ENCODE measurements around the gene REPS1. TPM values are rescaled to one million over a fixed set of nuclear protein-coding genes. Genes with fewer than 3 reads are reported as not detected.
A peak's percentile ranks its signal among the peaks of the same experiment; 100 is the strongest.

Gene REPS1
- total RNA-seq, 1 experiment from 2014 or later = 74.4 TPM

GRCh38 chr6:139010674-139011073, 22.6 kb upstream of the REPS1 start:
- H3K23me2 ChIP-seq (ENCODE audit: insufficient read length, low read depth, low read length, poor library complexity, severe bottlenecking) = no peaks in the 10 kb centered on the region
- Mint-ChIP-seq H3K27ac (peak overlapping the region in 1 of 3 experiments; percentile 81; a peak in 4 of 7 replicates), H3K9me3 (no peaks in the 10 kb centered on the region), H3K4me3 (no peak overlapping the region), H3K4me1 (peaks cover 16 to 31% of the 10 kb centered on the region in 2 experiments), H3K27me3 (ENCODE audit: low read depth) (no peaks in the 10 kb centered on the region), H3K36me3 (ENCODE audit: insufficient read depth in 1 of 3, low read depth in 3 of 3) (no peaks in the 10 kb centered on the region)
- no peak overlapping the region for H2BK5ac ChIP-seq (ENCODE audit: insufficient read length, low read length)
- no peak overlapping the region for H2BK15ac ChIP-seq (ENCODE audit: low read depth, low read length)
- no peak overlapping the region for H3K4me2 ChIP-seq (ENCODE audit: insufficient read depth, insufficient read length, low read length)
- H3K9me3 ChIP-seq (ENCODE audit: control insufficient read depth, low read depth, low read length) = no peaks in the 10 kb centered on the region
- H2BK12ac ChIP-seq (ENCODE audit: insufficient read length, low read depth, low read length) = no peak overlapping the region
- no peak overlapping the region for H2BK120ac ChIP-seq (ENCODE audit: low read depth, low read length, poor library complexity, severe bottlenecking)
- no peak overlapping the region for H2BK20ac ChIP-seq (ENCODE audit: low read depth, low read length, poor library complexity, severe bottlenecking)
- no peaks in the 10 kb centered on the region; the same call in 1 of the 2 replicates for H3K4me1 ChIP-seq (ENCODE audit: insufficient read depth, low read length)
- H3K23ac ChIP-seq (ENCODE audit: insufficient read length, low read depth, low read length) = no peak overlapping the region
- no peak overlapping the region for H2AK5ac ChIP-seq (ENCODE audit: insufficient read length, low read length)
- H3K18ac ChIP-seq (ENCODE audit: insufficient read length, low read depth, low read length) = no peak overlapping the region
- H4K5ac ChIP-seq (ENCODE audit: insufficient read length, low read depth, low read length) = no peak overlapping the region
- H3K4ac ChIP-seq (ENCODE audit: low read depth, low read length) = no peak overlapping the region
- no peak for DNase-seq
- no peak overlapping the region for H3K9ac ChIP-seq (ENCODE audit: extremely low read depth, insufficient read length, low read length)
- H4K91ac ChIP-seq (ENCODE audit: insufficient read length, low read depth, low read length) = no peak overlapping the region
- no peaks in the 10 kb centered on the region for H3K79me2 ChIP-seq (ENCODE audit: insufficient read depth, low read length)
- no peak overlapping the region for H3T11ph ChIP-seq (ENCODE audit: low read length)
- H2AFZ ChIP-seq (ENCODE audit: low read length) = no peak overlapping the region
- TF ChIP-seq, protein P1, sequence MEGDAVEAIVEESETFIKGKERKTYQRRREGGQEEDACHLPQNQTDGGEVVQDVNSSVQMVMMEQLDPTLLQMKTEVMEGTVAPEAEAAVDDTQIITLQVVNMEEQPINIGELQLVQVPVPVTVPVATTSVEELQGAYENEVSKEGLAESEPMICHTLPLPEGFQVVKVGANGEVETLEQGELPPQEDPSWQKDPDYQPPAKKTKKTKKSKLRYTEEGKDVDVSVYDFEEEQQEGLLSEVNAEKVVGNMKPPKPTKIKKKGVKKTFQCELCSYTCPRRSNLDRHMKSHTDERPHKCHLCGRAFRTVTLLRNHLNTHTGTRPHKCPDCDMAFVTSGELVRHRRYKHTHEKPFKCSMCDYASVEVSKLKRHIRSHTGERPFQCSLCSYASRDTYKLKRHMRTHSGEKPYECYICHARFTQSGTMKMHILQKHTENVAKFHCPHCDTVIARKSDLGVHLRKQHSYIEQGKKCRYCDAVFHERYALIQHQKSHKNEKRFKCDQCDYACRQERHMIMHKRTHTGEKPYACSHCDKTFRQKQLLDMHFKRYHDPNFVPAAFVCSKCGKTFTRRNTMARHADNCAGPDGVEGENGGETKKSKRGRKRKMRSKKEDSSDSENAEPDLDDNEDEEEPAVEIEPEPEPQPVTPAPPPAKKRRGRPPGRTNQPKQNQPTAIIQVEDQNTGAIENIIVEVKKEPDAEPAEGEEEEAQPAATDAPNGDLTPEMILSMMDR (conservative IDR thresholded peaks at IDR 0.05) = no peak; the same call in 2 of the 3 replicates
- H3K14ac ChIP-seq (ENCODE audit: insufficient read depth, low read length) = no peak overlapping the region
- no peak overlapping the region for H4K8ac ChIP-seq (replicated peaks; ENCODE audit: insufficient read length, low read depth, low read length)
- no peaks in the 10 kb centered on the region for H3K79me1 ChIP-seq (ENCODE audit: insufficient read depth, low read depth, low read length, poor library complexity, severe bottlenecking)
- H3K27ac ChIP-seq (ENCODE audit: insufficient read length, low read depth, low read length) = no peak overlapping the region
- H4K20me1 ChIP-seq (ENCODE audit: control insufficient read depth, insufficient read depth, insufficient read length) = no peaks in the 10 kb centered on the region
- no peaks in the 10 kb centered on the region for H3K27me3 ChIP-seq (ENCODE audit: insufficient read depth, low read length)
- no peak overlapping the region for H3K56ac ChIP-seq (ENCODE audit: insufficient read length, low read depth, low read length)
